Esophagus squamous epithelium (tissue), 5 donors: ENCODE data around the gene PLPP6. TPM values are rescaled to one million over a fixed set of nuclear protein-coding genes. Genes with fewer than 3 reads are reported as not detected.

Source experiments
- DNase-seq: peaks from one replicate; lab custom pipeline; 2025; lab: John Stamatoyannopoulos, UW
- H3K27ac ChIP-seq, 4 donors: fragments of 200-600 bp; sonication (generic); one replicate each; pipeline ENCODE4 v1.5.1; 2016 to 2019; ENCODE audit warnings: mild to moderate bottlenecking in 1 of 4
- H3K27me3 ChIP-seq, 4 donors: fragments of 200-600 bp; sonication (generic); 1 replicate in 3 of 4; 2 replicates in 1 of 4; pipeline versions ENCODE4 v1.5.1 to v1.6.0; 2017 to 2021; ENCODE audit warnings: antibody characterized with exemption in 1 of 4
- H3K36me3 ChIP-seq, 3 donors: fragments of 200-600 bp; sonication (generic); one replicate each; pipeline ENCODE4 v1.5.1; 2016 to 2019
- H3K4me1 ChIP-seq, 3 donors: fragments of 200-600 bp; sonication (generic); one replicate each; pipeline ENCODE4 v1.5.1; 2017 to 2019
- H3K4me3 ChIP-seq, 4 donors: fragments of 200-600 bp; sonication (generic); 1 replicate in 3 of 4; 2 replicates in 1 of 4; pipeline ENCODE4 v1.5.1; 2016 to 2019; ENCODE audit warnings: mild to moderate bottlenecking in 2 of 4, moderate library complexity in 1 of 4
- H3K9me3 ChIP-seq, 3 donors: fragments of 200-600 bp; sonication (generic); one replicate each; pipeline ENCODE4 v1.5.1; 2016 to 2019
- POLR2A ChIP-seq, 4 donors: fragments of 450-650 bp; IDR thresholded peaks; one replicate each; pipeline ENCODE4 v1.6.1; 2017; ENCODE audit warnings: antibody characterized with exemption in 4 of 4, mild to moderate bottlenecking in 4 of 4, moderate library complexity in 3 of 4
- WGBS, 2 donors: methylation state at CpG; one replicate each; pipeline ENCODE4 v1.1.5; 2018; 5-methylcytosine and 5-hydroxymethylcytosine counted together
- intact Hi-C: fragments of 100-400 bp; cut with DNase I; formaldehyde crosslinking; loops from one replicate; pipeline ENCODE4 v1.15.0; 2022
- total RNA-seq, 4 donors: library from RNA; depleted of rRNA; stranded (reverse); fragments of >200 nt; gene quantifications; one replicate each; pipeline ENCODE4 v1.1.0, GENCODE V29; 2016
- TF ChIP-seq, protein P1 (sequence below), 6 experiments: fragments of 450-650 bp in 4 of 6; fragments of 200-600 bp in 2 of 6; sonication (generic) in 2 of 6; IDR thresholded peaks; one replicate each; pipeline ENCODE4 v1.5.1; 2016 to 2019; ENCODE audit warnings: antibody characterized with exemption in 6 of 6, mild to moderate bottlenecking in 4 of 6, moderate library complexity in 4 of 6
- donor health status: DM: yes; HTN: yes; CAD: no.

The PLPP6 gene
- total RNA-seq = 1 to 10 TPM; 6.3 to 9.9 (median 7.7) TPM

DNA sequence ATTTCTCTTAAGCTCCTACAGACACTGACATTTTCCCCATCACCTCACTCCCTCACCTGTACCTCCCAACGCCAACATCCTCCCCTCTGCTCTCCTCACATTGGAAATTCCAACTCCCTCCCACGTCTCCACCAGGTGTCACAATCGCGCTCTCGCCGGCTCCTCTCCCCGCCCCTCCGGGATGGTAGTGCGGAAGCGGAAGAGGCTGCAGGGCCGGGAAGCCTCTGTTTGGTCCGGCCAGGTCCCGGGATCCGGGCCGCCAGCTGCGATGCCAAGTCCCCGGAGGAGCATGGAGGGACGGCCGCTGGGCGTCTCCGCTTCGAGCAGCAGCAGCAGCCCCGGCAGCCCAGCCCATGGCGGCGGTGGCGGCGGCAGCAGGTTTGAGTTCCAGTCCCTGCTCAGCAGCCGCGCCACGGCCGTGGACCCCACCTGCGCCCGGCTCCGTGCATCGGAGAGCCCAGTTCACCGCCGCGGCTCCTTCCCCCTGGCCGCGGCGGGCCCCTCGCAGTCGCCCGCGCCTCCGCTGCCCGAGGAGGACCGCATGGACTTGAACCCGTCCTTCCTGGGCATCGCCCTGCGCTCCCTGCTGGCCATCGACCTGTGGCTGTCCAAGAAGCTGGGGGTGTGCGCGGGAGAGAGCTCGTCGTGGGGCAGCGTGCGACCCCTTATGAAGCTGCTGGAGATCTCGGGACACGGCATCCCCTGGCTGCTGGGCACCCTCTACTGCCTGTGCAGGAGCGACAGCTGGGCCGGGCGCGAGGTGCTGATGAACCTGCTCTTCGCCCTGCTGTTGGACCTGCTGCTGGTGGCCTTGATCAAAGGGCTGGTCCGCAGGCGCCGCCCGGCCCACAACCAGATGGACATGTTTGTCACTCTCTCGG lies at the start of gene PLPP6:
Gene PLPP6 (plus strand): TSS at position 187 of the 881 bp plus-strand sequence. CDS start 82 bp downstream, at position 269.
- intact Hi-C loops = no loop called here
- 0% methylated on average over 4 to 7 of the region's 70 CpGs for WGBS, 2 donors
- TF ChIP-seq, protein P1, sequence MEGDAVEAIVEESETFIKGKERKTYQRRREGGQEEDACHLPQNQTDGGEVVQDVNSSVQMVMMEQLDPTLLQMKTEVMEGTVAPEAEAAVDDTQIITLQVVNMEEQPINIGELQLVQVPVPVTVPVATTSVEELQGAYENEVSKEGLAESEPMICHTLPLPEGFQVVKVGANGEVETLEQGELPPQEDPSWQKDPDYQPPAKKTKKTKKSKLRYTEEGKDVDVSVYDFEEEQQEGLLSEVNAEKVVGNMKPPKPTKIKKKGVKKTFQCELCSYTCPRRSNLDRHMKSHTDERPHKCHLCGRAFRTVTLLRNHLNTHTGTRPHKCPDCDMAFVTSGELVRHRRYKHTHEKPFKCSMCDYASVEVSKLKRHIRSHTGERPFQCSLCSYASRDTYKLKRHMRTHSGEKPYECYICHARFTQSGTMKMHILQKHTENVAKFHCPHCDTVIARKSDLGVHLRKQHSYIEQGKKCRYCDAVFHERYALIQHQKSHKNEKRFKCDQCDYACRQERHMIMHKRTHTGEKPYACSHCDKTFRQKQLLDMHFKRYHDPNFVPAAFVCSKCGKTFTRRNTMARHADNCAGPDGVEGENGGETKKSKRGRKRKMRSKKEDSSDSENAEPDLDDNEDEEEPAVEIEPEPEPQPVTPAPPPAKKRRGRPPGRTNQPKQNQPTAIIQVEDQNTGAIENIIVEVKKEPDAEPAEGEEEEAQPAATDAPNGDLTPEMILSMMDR (IDR thresholded peaks at IDR 0.05) = peak; percentile 50 to 77 (median 59)
- peak in 3 of 4 donors; percentile 37 to 79 (median 43) for TF ChIP-seq POLR2A (IDR thresholded peaks at IDR 0.05)
- Histone ChIP-seq H3K27ac (peak within 1 kb of the TSS; percentile 88 to 93 (median 91)), H3K4me3 (peak within 1 kb of the TSS; percentile 74 to 84 (median 80)), H3K9me3 (no peaks in the 10 kb centered on the region), H3K36me3 (no peaks in the 10 kb centered on the region), H3K27me3 (no peaks in the 10 kb centered on the region), H3K4me1 (peaks cover 0 to 55% (median 32%) of the 10 kb centered on the region in 3 donors)
- DNase-seq = peak; percentile 31

DNA sequence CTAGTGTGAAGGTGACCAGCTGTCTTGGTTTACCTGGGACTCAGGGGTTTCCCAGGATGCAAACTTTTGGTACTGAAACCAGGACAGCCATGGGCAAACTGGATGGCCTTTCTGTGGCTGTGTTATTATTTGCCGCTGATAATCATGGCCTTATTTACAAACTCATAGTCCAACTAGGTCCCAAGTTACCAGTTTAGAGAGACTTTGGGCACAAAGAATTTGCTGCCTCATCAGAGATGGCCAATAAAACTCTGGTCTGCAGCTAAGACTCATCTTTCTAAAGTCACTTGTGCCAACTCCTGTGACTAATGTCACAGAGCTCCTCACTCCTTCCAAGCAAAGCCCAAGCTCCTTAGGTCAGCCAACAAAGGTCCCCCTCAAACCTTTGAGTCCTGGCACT lies 47.5 kb upstream of the PLPP6 start:
- no peaks in the 10 kb centered on the region for H3K36me3 ChIP-seq
- no peak overlapping the region for H3K4me3 ChIP-seq
- no peak for DNase-seq
- no peaks in the 10 kb centered on the region for H3K4me1 ChIP-seq
- no peaks in the 10 kb centered on the region for H3K27me3 ChIP-seq
- 91 to 100% methylated on average over 1 of the region's 1 CpG for WGBS, 2 donors
- intact Hi-C loops = no loop called here
- no peaks in the 10 kb centered on the region for H3K9me3 ChIP-seq
- H3K27ac ChIP-seq = no peak overlapping the region
- TF ChIP-seq POLR2A (IDR thresholded peaks at IDR 0.05) = no peak
- TF ChIP-seq, protein P1 (IDR thresholded peaks at IDR 0.05) = no peak

GRCh38 chr9:4615251-4615650 lies 46.8 kb upstream of the PLPP6 start:
- no peak overlapping the region for H3K4me3 ChIP-seq
- H3K9me3 ChIP-seq = no peaks in the 10 kb centered on the region
- no peak for TF ChIP-seq POLR2A (IDR thresholded peaks at IDR 0.05)
- TF ChIP-seq, protein P1 (IDR thresholded peaks at IDR 0.05) = no peak
- H3K27me3 ChIP-seq = no peaks in the 10 kb centered on the region
- no peaks in the 10 kb centered on the region for H3K36me3 ChIP-seq
- intact Hi-C loops = no loop called here
- WGBS, 2 donors = 67 to 75% methylated on average over 4 of the region's 4 CpGs
- peaks cover 0 to 6% (median 0%) of the 10 kb centered on the region in 3 donors for H3K4me1 ChIP-seq
- no peak overlapping the region for H3K27ac ChIP-seq
- no peak for DNase-seq

DNA sequence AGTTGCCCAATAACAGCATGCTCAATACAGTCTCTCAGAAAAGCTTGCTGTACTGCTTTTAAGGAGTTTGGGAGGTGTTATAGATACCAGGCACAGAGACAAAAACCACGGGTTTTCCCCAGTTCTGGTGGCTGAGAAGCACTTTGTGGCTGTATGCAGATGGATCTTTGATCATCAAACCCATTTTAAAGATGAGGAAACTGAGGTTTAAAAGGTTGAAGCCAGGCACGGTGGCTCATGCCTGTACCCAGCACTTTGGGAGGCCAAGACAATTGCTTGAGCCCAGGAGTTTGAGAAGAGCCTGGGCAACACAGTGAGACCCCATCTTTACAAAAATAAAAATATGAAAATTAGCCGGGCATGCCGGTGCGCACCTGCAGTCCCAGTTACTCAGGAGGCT lies 46.3 kb upstream of the PLPP6 start:
- intact Hi-C loops = no loop called here
- 82 to 86% methylated on average over 5 of the region's 5 CpGs for WGBS, 2 donors

More for the DNA sequence above, 46.3 kb upstream of the PLPP6 start:
- Histone ChIP-seq H3K4me3 (no peak overlapping the region), H3K9me3 (no peaks in the 10 kb centered on the region), H3K27me3 (no peaks in the 10 kb centered on the region), H3K4me1 (peaks cover 0 to 6% (median 0%) of the 10 kb centered on the region in 3 donors), H3K27ac (no peak overlapping the region), H3K36me3 (no peaks in the 10 kb centered on the region)
- TF ChIP-seq, protein P1 (IDR thresholded peaks at IDR 0.05) = no peak
- TF ChIP-seq POLR2A (IDR thresholded peaks at IDR 0.05) = no peak
- DNase-seq = no peak
